NCI-H1930 (cell line): ENCODE data around the gene ATXN2.
"Not testable (repeated sequence)": the region's sequence is repeated elsewhere in the genome, so short reads cannot be mapped to it uniquely, and the experiment has no call there.

Experiments used
- DNase-seq, 2 experiments: peaks; one replicate each; lab custom pipeline; 2025; lab: John Stamatoyannopoulos, UW

ATXN2 gene

DNA sequence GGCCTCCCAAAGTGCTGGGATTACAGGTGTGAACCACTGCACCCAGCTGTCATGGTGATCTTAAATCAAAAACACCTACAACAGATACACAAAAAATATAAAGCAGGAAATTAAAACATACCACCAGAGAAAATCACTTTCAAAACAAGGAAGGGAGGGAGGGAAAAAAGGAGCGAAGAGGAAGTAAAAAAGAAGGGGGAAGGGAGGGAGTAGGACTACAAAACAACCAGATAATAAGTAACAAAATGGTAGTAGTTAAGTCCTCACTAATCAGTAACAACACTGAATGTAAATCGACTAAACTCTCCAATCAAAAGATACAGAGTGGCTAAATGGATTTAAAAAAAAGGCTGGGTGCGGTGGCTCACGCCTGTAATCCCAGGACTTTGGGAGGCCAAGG is 104.4 kb downstream of the ATXN2 start:
- DNase-seq, result no peak

GRCh38 chr12:111492979-111493378 is 106.1 kb downstream of the ATXN2 start:
- DNase-seq, result not testable (repeated sequence)

DNA sequence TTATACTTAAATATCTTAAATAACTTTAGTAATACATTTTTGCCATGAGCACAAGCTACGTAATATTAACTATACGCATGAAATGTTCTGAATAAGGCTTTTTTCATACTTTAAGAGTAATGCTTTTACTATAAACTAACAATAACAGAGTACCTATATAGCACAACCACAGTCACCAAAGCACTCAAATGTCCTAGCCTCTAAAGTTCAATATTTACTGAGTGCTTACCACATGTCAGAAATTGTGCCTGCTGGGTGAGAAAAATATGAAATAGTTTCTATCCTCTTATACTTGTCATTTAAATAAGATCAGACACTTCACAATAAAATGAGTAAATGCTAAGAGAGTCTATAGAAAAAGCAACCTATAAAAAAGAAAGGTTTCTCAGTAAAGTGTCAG is 110.3 kb downstream of the ATXN2 start:
- no peak for DNase-seq

DNA sequence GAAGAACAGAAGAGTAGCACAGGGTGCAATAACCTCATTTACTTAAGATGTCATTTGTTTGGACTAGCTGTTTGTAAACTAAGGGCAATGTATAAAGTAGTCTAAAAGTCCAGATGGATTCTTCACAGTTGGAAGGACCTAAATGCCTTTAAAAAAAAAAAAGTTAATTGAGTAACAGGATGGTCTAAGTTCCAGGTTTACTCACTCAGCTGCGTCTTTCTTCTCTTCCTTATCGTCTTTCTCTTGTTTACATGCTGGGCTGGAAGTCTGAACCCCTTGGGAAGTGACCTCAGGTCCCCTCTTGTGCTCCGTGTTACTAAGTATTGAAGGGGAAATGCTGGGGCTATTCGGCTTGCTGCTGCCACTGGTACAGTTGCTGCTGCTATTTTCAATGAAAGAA is 110.8 kb downstream of the ATXN2 start:
- no peak for DNase-seq

DNA sequence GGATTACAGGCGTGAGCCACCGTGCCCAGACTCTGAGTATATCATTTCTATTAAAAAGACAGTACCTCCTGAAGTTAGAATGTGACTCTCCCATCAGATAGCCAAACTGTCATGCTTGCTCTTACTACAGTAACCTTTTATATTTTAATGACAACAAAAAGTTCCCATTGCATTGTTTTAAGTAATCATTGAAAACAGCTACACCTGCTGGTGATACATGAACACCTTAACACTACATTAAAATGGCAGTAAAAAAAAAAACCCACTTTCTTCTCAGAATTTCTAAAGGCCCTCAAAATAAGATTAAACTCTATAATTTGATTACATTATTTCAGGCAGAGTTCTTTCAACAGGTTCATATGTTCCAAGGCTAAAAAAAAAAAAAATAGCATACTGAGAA is 116.7 kb downstream of the ATXN2 start:
- no peak for DNase-seq

DNA sequence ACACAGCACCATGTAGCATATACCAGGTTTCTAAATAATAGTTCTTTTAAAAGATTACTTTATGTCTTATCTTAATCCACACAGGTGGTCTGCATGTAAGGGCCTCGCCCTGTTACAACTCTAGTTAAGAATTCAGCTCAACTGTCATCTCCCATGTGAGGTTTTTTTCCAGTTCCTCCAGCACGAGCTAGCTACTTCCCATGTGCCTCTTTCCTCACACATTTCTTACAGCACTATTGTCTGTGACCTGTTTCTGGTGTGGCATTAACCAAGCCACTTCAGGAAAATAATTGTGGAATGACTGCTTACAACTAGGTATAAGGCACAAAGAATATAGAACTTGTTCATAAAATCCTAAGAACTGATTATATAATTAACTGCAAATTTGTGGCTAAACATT is 127.9 kb downstream of the ATXN2 start:
- no peak for DNase-seq

GRCh38 chr12:111469401-111469800 is 129.7 kb downstream of the ATXN2 start:
- DNase-seq, result no peak

- DNase-seq, result no peak
These were observed 131.3 kb downstream of the ATXN2 start for GRCh38 chr12:111467857-111468241.

- DNase-seq, result no peak
These were observed 131.8 kb downstream of the ATXN2 start for GRCh38 chr12:111467092-111467856.

DNA sequence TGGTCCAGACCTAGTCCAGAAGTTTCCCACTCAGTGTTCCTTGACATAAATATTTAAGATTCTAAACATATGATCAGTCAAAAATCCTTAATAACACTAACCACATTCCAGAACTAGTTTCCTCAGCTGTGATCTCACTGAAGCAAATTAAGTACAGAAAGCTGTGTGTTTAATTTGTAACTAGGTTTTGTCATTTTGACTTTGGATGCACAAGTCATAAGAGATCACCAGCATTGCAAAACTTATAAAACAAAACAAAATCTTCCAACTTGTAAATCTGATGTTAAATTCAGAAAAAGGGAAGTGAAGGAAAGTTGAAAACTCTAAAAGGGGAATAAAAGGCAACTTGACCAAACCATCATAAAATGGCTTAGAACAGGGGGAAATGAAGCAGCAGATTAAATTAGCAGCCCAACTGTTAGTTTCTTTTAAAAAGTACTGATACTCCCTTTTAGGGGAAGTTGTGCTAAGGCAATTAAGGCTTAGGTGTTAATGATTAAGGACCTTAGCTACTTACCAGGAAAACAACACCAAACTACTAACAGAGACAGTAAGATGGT is 136.8 kb downstream of the ATXN2 start:
- DNase-seq, result no peak

DNA sequence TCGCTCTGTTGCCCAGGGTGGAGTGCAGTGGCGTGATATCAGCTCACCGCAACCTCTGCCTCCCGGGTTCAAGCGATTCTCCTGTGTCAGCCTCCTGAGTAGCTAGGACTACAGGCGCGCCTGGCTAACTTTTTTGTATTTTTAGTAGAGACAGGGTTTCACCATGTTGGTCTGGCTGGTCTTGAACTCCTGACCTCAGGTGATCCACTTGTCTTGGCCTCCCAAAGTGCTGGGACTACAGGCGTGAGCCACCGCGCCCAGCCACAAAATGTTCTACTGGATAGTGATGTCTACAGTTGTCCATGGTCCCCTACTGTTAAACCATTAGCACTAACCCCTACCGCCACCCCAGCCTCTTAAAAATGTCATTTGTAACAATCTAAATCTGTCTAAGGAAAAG is 139.0 kb downstream of the ATXN2 start:
- DNase-seq, result not testable (repeated sequence)

DNA sequence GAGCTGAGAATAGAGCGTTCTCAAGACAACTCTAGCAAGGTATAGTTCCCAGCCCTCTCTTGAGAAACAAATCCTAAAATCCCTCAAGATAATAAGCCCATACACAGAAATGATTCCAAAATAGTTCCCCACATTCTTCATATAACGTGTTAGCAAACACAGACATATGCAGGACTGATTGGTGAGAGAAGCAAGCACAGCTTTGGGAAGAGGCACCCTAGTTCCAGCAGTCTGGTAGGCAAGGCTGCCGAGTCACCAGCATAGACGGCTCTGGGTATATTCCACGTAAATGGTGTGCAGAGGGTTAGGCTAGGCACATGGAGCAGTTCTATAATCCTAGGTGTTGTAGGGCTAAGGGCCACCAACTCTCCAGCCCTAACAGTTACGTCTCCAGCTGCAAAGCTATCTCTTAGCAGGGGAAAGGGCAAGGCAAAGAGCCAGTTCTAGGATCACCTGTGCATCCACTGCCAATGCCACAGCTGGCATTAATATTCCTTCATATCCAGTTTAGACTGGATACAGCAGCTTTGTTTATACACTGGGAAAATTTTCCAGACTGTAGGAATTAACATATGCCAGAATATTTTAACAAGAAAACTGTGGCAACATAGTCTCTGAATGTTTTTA is 140.5 kb downstream of the ATXN2 start:
- no peak for DNase-seq

GRCh38 chr12:111457577-111457976 is 141.5 kb downstream of the ATXN2 start:
- no peak for DNase-seq

DNA sequence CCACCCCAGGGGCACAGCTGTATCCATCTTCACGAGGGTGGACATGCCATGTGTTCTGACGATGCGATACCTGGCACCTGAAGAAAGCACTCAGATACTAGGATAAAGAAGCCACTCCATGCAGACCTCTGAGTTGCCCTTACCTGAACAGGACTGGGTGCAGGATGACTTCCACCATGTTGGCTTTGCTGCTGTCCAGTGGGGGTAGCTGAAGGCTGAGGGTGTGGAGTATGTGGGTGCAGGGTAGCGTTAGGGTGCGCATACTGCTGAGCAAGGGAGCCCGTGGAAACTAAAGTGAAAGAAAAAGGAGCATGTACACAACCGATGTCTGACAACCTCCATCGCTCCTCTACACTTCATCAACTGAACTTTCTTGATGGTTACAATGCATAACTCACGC is 142.0 kb downstream of the ATXN2 start:
- DNase-seq, result no peak

- no peak for DNase-seq
These were observed 143.4 kb downstream of the ATXN2 start for GRCh38 chr12:111455448-111456320.

- no peak for DNase-seq
These were observed 144.2 kb downstream of the ATXN2 start for GRCh38 chr12:111454716-111455447.

DNA sequence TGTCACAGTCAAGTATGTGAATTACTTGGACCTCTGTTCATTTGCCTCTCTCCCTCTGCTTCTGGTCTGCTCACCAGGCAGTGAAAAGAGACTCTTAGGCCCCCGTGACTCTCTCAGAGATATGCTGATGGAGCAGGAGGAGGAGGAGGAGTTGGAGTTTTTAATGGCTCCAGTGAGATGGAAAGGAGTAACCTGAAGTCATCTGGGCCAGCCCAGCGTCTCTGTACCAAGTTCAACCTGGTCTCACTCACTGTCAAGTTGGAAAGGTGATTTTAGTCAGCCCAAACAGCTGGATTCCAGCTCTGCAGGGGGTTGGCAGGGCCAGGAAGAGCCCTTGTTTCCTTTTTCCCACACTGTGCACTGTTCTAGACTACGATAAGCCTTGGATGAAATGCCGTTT is 144.8 kb downstream of the ATXN2 start:
- DNase-seq, result no peak

DNA sequence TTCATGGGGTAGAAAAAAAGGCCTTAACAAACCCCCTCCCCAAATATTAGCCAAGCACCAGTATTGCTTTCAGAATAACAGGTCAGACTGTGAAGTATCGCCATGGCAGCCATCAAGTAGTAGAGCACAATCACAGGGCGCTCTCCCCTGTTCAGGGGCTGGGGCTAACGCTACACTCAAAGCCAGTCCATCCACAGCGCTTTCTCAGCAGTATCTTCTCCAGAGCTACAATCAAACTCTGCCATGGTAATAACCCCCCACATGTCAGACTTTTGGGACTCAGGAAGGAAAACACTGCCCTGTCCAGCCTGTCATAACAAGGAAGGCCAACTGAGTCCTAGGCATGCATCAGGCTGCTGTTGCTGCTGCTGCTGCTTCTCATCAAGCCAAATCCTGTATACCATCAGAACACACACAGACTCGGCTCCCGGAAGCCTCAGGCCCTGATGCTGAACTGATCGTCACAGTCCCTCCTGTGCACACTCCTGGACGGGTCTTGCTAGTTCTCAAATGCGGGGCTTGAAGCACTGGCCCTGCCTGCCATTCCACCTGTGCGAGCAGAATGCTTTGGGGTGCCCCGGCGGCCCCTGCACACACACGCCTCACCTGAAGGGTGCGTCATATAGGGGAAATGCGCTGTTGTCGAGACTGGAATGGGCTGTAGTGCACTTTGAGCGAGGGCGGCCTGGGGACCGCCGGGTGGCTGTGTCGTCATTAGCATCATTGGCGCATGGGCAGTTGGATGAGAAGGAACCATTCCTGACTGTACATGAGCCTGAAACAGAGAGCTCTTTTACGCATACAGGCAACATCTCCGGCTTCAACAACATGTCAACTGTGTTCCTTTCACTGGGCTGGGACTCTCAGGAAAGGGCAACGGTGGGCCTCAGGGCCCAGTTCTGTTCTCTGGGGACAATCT is 145.8 kb downstream of the ATXN2 start:
- no peak for DNase-seq

DNA sequence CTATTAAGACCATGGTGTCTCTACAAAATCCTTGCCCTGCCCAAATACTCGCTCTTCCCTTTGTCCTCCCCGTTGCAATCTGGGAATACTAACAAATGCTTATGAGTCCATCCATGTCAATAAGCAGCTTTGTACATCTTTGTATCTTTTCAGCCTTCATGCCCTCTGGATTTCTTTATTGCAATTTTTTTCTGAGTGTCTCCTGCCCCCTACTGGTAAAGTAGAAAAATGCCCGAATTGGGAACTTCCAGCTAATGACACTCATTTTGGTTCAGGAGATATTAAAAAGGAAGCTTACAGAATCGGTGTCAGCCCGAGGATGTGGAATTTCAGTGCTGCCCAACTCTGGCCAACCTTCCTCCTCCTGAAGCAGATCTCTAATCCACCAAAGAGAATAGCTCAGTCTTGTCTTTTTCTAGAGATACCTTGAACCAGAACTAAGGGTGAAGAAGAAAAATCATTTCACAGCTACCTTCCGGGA is 147.4 kb downstream of the ATXN2 start:
- DNase-seq, result peak in 1 of 2 experiments; percentile 14

DNA sequence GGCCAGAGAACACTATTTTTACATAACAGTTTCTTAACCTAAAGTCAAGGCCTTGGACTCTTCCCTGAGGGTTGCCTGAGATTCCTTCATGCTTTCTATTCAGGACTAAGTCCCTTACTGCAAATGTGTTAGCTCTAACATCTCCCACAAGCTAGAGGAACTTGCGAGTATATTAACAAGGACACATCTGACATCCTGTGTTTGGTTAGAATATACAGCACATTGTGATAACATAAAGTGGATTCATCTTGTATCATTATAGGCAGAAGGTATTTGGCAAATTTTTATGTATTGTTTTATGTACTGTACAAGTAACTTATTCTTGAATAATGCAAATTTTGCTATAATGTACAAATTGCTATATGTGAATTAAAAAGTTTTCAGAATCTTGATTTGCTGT is 147.9 kb downstream of the ATXN2 start:
- no peak for DNase-seq

DNA sequence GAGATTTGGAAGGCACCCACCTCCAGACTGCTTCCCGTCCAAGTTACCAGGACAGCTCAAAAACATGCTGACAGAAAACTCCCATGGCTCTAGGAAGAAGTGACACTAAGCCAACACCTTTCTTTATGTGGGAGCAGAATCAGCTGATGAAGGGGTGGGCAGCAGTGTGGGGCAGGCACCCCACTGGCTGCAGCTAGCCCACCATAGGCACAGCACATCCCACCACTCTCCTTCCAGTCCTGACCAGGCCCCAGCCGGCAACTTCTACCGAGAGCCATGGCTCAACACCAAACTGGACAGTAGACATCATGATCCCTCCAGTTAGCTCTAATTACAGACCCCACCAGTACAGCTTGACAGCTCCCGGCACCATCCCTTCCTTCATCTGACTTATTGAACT is 148.4 kb downstream of the ATXN2 start:
- DNase-seq, result no peak
